ENCODE measurements around the gene BMX. TPM values are rescaled to one million over a fixed set of nuclear protein-coding genes. Genes with fewer than 3 reads are reported as not detected.
A peak's percentile ranks its signal among the peaks of the same experiment; 100 is the strongest.

Gene BMX
- total RNA-seq (1 to 10 TPM; 2.6 to 3.8 TPM), polyA plus RNA-seq (ENCODE audit: insufficient read length in 6 of 6) (1 to 10 TPM; 1.5 to 5.8 (median 2.3) TPM)
- long read RNA-seq, donor 1 = 0 reads
- long read RNA-seq, donor 2 = 0 reads
- long read RNA-seq, donor 3 = 0 reads
- long read RNA-seq, donor 4, partial matches to known transcripts = 3 of 3 reads
- long read RNA-seq, donor 4, other reads (novel, unspliced or antisense) = 0 of 3 reads
- long read RNA-seq, donor 5 = 0 reads
- long read RNA-seq, donor 6 = 0 reads
- long read RNA-seq, donor 7 = 0 reads
- long read RNA-seq, donor 8 = 0 reads
- long read RNA-seq, donor 9 = 0 reads
- long read RNA-seq, donor 10, partial matches to known transcripts = 2 of 3 reads
- long read RNA-seq, donor 10, other reads (novel, unspliced or antisense) = 0 of 3 reads
- long read RNA-seq, donor 11 = 0 reads
- long read RNA-seq, donor 12 = 0 reads

- no peak for TF ChIP-seq CTCF (IDR thresholded peaks at IDR 0.05)
- intact Hi-C loops (cut with DNase I) = no loop called here
- H3K27ac ChIP-seq = peak within 1 kb of the TSS in 1 of 2 donors; percentile 74
- ATAC-seq (no peak), DNase-seq (peak in 1 of 4 donors; percentile 82)
- H3K4me3 ChIP-seq = no peak within 1 kb of the TSS
- H3K4me1 ChIP-seq = no peaks in the 10 kb centered on the region
- no peaks in the 10 kb centered on the region for H3K9me3 ChIP-seq
- H3K36me3 ChIP-seq = no peaks in the 10 kb centered on the region
- H3K27me3 ChIP-seq = peaks cover 0 to 4% of the 10 kb centered on the region in 2 donors
Measured at GRCh38 chrX:15500497-15500966, at the start of gene BMX. Gene BMX (plus strand): TSS chrX:15500807. CDS start chrX:15508354, 7,547 bp downstream.

GRCh38 chrX:15451913-15452312 lies 48.7 kb upstream of the BMX start:
- intact Hi-C loops (cut with DNase I) = no loop called here
- ATAC-seq (no peak), DNase-seq (no peak)
- Histone ChIP-seq H3K27ac (no peak overlapping the region), H3K4me3 (no peak overlapping the region), H3K4me1 (no peaks in the 10 kb centered on the region), H3K36me3 (peaks cover 0 to 8% of the 10 kb centered on the region in 2 donors), H3K27me3 (no peaks in the 10 kb centered on the region), H3K9me3 (no peaks in the 10 kb centered on the region)
- TF ChIP-seq CTCF (IDR thresholded peaks at IDR 0.05) = no peak

- Histone ChIP-seq H3K4me1 (peaks cover 0 to 4% of the 10 kb centered on the region in 2 donors), H3K4me3 (no peak overlapping the region), H3K36me3 (no peaks in the 10 kb centered on the region), H3K9me3 (no peaks in the 10 kb centered on the region), H3K27ac (no peak overlapping the region), H3K27me3 (peaks cover 0 to 17% of the 10 kb centered on the region in 2 donors)
- intact Hi-C loops (cut with DNase I) = loop anchor here in 1 of 2 donors (5.0 kb wide), 1 partner anchor 117 kb away; no protein-coding TSS in a partner anchor
- no peak for TF ChIP-seq CTCF (IDR thresholded peaks at IDR 0.05)
- ATAC-seq (no peak), DNase-seq (no peak)
Measured at GRCh38 chrX:15464704-15465103, 35.9 kb upstream of the BMX start.

DNA sequence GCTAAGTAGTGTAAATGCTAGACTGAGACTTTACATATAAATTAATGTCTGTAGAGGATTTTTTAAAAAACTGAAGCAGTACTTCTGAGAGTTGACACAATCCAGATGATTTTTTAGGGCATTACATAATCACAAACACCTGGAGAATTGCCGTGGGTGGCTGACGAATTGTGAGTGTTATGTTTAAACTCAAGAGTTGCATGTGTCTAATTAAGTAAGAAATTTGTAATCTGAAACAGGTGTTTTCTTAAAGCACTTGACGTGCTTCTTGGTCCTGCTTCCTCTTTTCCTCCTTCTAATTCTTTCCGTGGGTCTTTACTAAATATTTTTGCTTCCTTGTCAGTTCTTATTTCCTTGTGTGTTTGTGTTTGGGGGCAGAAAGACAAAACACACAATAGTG lies 35.3 kb upstream of the BMX start:
- no peak overlapping the region for H3K27ac ChIP-seq

More for the DNA sequence above, 35.3 kb upstream of the BMX start:
- intact Hi-C loops (cut with DNase I) = loop anchor here in 1 of 2 donors (5.0 kb wide), 1 partner anchor 118 kb away; no protein-coding TSS in a partner anchor
- DNase-seq (no peak), ATAC-seq (peak; percentile 42)
- H3K4me1 ChIP-seq = peaks cover 0 to 4% of the 10 kb centered on the region in 2 donors
- H3K4me3 ChIP-seq = no peak overlapping the region
- H3K9me3 ChIP-seq = no peaks in the 10 kb centered on the region
- TF ChIP-seq CTCF (IDR thresholded peaks at IDR 0.05) = no peak
- H3K36me3 ChIP-seq = no peaks in the 10 kb centered on the region
- H3K27me3 ChIP-seq = peaks cover 0 to 17% of the 10 kb centered on the region in 2 donors

All from left lung (tissue), 14 donors.